GM18508 (cell line): Measurements from ENCODE around the gene ZNF549.
"Not testable (repeated sequence)": the region's sequence is repeated elsewhere in the genome, so short reads cannot be mapped to it uniquely, and the experiment has no call there.

ENCODE experiments used
- ATAC-seq: cut with Tn5 transposase; IDR thresholded peaks from one replicate; pipeline ENCODE4 v1.9.1; 2021; ENCODE audit warnings: moderate number of reproducible peaks; ENCODE audit not compliant: insufficient read depth, unreplicated experiment

The ZNF549 gene

GRCh38 chr19:57527136-57527881 lies at the start of gene ZNF549:
Gene ZNF549, plus strand, starts transcription at chr19:57527356. Its CDS starts 218 bp downstream, at chr19:57527574.
- ATAC-seq: peak; percentile 91

- peak; percentile 84 for ATAC-seq
Observed at GRCh38 chr19:57487477-57488298, 39.5 kb upstream of the ZNF549 start, which contains the start of gene ZNF419. Gene ZNF419, plus strand, starts transcription at chr19:57487750. Its CDS starts 201 bp downstream, at chr19:57487951.

- ATAC-seq: not testable (repeated sequence)
Observed at GRCh38 chr19:57488299-57488644, 38.9 kb upstream of the ZNF549 start.

GRCh38 chr19:57499332-57499679 lies 27.9 kb upstream of the ZNF549 start:
- not testable (repeated sequence) for ATAC-seq

- ATAC-seq: peak; percentile 90
Observed at GRCh38 chr19:57499680-57500395, 27.3 kb upstream of the ZNF549 start, which contains the start of gene ZNF773. Gene ZNF773, plus strand, starts transcription at chr19:57499938. Its CDS starts 143 bp downstream, at chr19:57500081.

GRCh38 chr19:57500400-57500799 lies 26.8 kb upstream of the ZNF549 start:
- ATAC-seq: not testable (repeated sequence)

- no peak for ATAC-seq
Observed at GRCh38 chr19:57506163-57506562, 21.0 kb upstream of the ZNF549 start.

- no peak for ATAC-seq
Observed at GRCh38 chr19:57511484-57511883, 15.7 kb upstream of the ZNF549 start.

GRCh38 chr19:57512845-57513244 lies 14.3 kb upstream of the ZNF549 start:
- no peak for ATAC-seq

- ATAC-seq: no peak
Observed at GRCh38 chr19:57515255-57515654, 11.9 kb upstream of the ZNF549 start.

- ATAC-seq: not testable (repeated sequence)
Observed at GRCh38 chr19:57518021-57518420, 9.1 kb upstream of the ZNF549 start.

GRCh38 chr19:57537953-57538547 lies 10.9 kb downstream of the ZNF549 start:
- no peak for ATAC-seq

- ATAC-seq: no peak
Observed at GRCh38 chr19:57546513-57546912, 19.4 kb downstream of the ZNF549 start.

GRCh38 chr19:57552432-57552831 lies 25.3 kb downstream of the ZNF549 start:
- ATAC-seq: no peak

- ATAC-seq: no peak
Observed at GRCh38 chr19:57557659-57558058, 30.5 kb downstream of the ZNF549 start.

- no peak for ATAC-seq
Observed at GRCh38 chr19:57558525-57558924, 31.4 kb downstream of the ZNF549 start.

GRCh38 chr19:57559008-57559403 lies 31.9 kb downstream of the ZNF549 start:
- no peak for ATAC-seq

- ATAC-seq: no peak
Observed at GRCh38 chr19:57559404-57560025, 32.4 kb downstream of the ZNF549 start, which contains the start of gene ZNF550. Gene ZNF550, minus strand, starts transcription at chr19:57559863. Its CDS starts 181 bp downstream, at chr19:57559682.

GRCh38 chr19:57560049-57560491 lies 32.9 kb downstream of the ZNF549 start:
- ATAC-seq: no peak

GRCh38 chr19:57563547-57563946 lies 36.4 kb downstream of the ZNF549 start:
- no peak for ATAC-seq
